GM23248 (cell line): ENCODE results near the gene GNAQ.

ENCODE experiments used
- EZH2 ChIP-seq: fragments of 200-600 bp; sonication (generic); IDR thresholded peaks from 2 replicates; pipeline ENCODE4 v1.6.1; 2018; ENCODE audit warnings: antibody characterized with exemption, mild to moderate bottlenecking; ENCODE audit not compliant: insufficient read depth, poor library complexity, severe bottlenecking
- EZH2phosphoT487 ChIP-seq: fragments of 200-600 bp; sonication (generic); IDR thresholded peaks from 2 replicates; pipeline ENCODE4 v1.6.1; 2018; ENCODE audit warnings: antibody characterized with exemption, moderate library complexity, mild to moderate bottlenecking, low read depth; ENCODE audit not compliant: insufficient read depth

GRCh38 chr9:77887662-77888061 is 143.9 kb downstream of the GNAQ start:
- no peak for TF ChIP-seq EZH2
- no peak for TF ChIP-seq EZH2phosphoT487
